Pancreas (tissue), 10 donors: ENCODE data around the gene DLG3. TPM values are rescaled to one million over a fixed set of nuclear protein-coding genes. Genes with fewer than 3 reads are reported as not detected.
A peak's percentile ranks its signal among the peaks of the same experiment; 100 is the strongest.

Experiments used
- ATAC-seq, 4 donors: fragments of 200-7000 bp; cut with Tn5 transposase; one replicate each; pipeline versions ENCODE4 v1.8.0 to v1.9.1; 2020; ENCODE audit warnings: mild to moderate bottlenecking in 4 of 4, moderate library complexity in 4 of 4
- DNase-seq, 6 donors: peaks; one replicate each; pipeline ENCODE4 v3.0.0-alpha.2; 2020
- FAIRE-seq: peaks from 2 replicates; lab custom pipeline; 2012; peaks lifted over from hg19 to GRCh38; lab: Jason Lieb, UNC
- H3K27ac ChIP-seq, 4 donors: fragments of 200-600 bp; sonication (generic); 1 replicate in 3 of 4; 2 replicates in 1 of 4; pipeline versions ENCODE4 v1.5.0 to v1.8.0; 2020
- H3K27me3 ChIP-seq, 4 donors: fragments of 200-600 bp; one replicate each; pipeline ENCODE4 v1.8.0; 2021
- H3K36me3 ChIP-seq, 3 donors: fragments of 200-600 bp; sonication (generic) in 1 of 3; one replicate each; pipeline versions ENCODE4 v1.5.0 to v1.8.0; 2020 to 2021
- H3K4me1 ChIP-seq, 3 donors: fragments of 200-600 bp; one replicate each; pipeline ENCODE4 v1.8.0; 2021
- H3K4me3 ChIP-seq, 4 donors: fragments of 200-600 bp; sonication (generic) in 2 of 4; one replicate each; pipeline versions ENCODE4 v1.5.0 to v1.8.0; 2020 to 2021
- H3K9me3 ChIP-seq, 4 donors: fragments of 200-600 bp; one replicate each; pipeline ENCODE4 v1.8.0; 2021
- WGBS, 2 donors: extraction: QIAGEN DNeasy Blood & Tissue Kit; methylation state at CpG; one replicate each; pipeline ENCODE4 v1.1.7; 2013; 5-methylcytosine and 5-hydroxymethylcytosine counted together
- intact Hi-C, 3 donors: fragments of 100-400 bp; cut with DNase I; formaldehyde crosslinking; loops; one replicate each; pipeline versions ENCODE4 v1.11.1 to v1.14.2; 2022
- polyA plus RNA-seq, 2 donors: library from polyadenylated mRNA; stranded (reverse); fragments of 200-250 nt; gene quantifications; one replicate each; pipeline ENCODE4 v1.2.3, GENCODE V29; 2013
- total RNA-seq, 6 donors: library from RNA; stranded (reverse); fragmentation: NEBNext Ultra II Directional in 4 of 6; extraction: Animal tissue kit (Norgen Biotek cat#: 25700) in 4 of 6; gene quantifications; one replicate each; pipeline versions ENCODE4 v1.2.1 to v1.2.4, GENCODE V29; 2021 to 2023
- TF ChIP-seq, protein P1 (sequence below), 4 donors: fragments of 200-600 bp; sonication (generic) in 3 of 4; IDR thresholded peaks; one replicate each; pipeline versions ENCODE4 v1.5.0 to v1.8.0; 2021; ENCODE audit warnings: antibody characterized with exemption in 4 of 4
- donor health status: healthy with polysubstance abuse.
- donor health status: DM: no; HTN: no; CAD: no; lungs with moderate emphysema.
- donor health status: DM: no; HTN: no; CAD: no.
- donor health status: control.
- donor health status: control.
- donor health status: Bipolar disorder and iron deficiency.
- donor health status: DM: yes; HTN: yes; CAD: no.
- donor health status: DM: no; HTN: no; CAD: no.
- donor health status: DM: no; HTN: no; CAD: no.
- donor health status: DM: yes; HTN: yes; CAD: no.

Gene DLG3
- total and polyA plus RNA-seq, 8 donors: 18.7 to 55.7 (median 43.2) TPM

DNA sequence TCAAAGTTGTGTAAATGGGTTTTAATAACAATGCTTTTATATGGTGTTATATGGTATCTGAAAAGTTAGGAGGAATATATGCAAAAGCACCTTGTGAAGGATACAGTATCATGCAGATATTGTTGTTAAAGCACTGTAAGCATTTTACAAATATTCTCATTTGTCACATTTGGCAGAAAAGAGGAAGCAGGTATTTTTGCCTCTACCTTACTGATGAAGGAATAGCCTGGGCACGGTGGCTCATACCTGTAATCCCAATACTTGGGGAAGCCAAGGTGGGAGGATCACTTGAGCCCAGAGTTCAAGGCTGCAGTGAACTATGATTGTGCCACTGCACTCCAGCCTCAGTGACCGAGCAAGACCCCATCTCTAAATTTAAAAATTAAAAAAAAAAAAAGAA, 33.7 kb upstream of the DLG3 start:
- intact Hi-C loops: no loop called here
- H3K9me3 ChIP-seq: no peaks in the 10 kb centered on the region
- DNase-seq (no peak), ATAC-seq (no peak), FAIRE-seq (no peak)
- H3K36me3 ChIP-seq: no peaks in the 10 kb centered on the region
- no peak overlapping the region for H3K27ac ChIP-seq
- WGBS, 2 donors: 80 to 98% methylated on average over 2 of the region's 2 CpGs
- no peak overlapping the region for H3K4me3 ChIP-seq
- H3K27me3 ChIP-seq: peaks cover 0 to 2% (median 0%) of the 10 kb centered on the region in 4 donors
- TF ChIP-seq, protein P1, sequence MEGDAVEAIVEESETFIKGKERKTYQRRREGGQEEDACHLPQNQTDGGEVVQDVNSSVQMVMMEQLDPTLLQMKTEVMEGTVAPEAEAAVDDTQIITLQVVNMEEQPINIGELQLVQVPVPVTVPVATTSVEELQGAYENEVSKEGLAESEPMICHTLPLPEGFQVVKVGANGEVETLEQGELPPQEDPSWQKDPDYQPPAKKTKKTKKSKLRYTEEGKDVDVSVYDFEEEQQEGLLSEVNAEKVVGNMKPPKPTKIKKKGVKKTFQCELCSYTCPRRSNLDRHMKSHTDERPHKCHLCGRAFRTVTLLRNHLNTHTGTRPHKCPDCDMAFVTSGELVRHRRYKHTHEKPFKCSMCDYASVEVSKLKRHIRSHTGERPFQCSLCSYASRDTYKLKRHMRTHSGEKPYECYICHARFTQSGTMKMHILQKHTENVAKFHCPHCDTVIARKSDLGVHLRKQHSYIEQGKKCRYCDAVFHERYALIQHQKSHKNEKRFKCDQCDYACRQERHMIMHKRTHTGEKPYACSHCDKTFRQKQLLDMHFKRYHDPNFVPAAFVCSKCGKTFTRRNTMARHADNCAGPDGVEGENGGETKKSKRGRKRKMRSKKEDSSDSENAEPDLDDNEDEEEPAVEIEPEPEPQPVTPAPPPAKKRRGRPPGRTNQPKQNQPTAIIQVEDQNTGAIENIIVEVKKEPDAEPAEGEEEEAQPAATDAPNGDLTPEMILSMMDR (IDR thresholded peaks at IDR 0.05): no peak
- no peaks in the 10 kb centered on the region for H3K4me1 ChIP-seq

DNA sequence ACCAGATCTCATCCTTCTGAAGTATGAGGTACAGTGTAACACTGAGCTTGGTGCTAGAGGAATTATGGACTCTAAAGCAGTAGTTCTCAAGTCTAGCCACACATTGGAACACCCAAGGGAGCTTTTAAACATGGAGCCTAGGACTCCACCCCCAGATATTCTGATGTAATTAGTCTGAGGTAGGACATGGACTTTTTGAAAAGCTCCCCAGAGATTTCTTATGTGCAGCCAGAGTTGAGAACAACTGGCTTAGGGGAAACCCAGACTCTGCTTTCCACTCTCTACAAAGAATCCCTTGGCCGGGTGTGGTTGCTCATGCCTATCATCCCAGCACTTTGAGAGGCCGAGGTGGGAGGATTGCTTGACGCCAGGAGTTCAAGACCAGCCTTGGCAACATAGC, 33.2 kb upstream of the DLG3 start:
- no peak overlapping the region for H3K4me3 ChIP-seq
- peaks cover 0 to 2% (median 0%) of the 10 kb centered on the region in 4 donors for H3K27me3 ChIP-seq
- no peaks in the 10 kb centered on the region for H3K9me3 ChIP-seq
- WGBS, 2 donors: 72 to 93% methylated on average over 3 of the region's 3 CpGs
- no peaks in the 10 kb centered on the region for H3K4me1 ChIP-seq
- no peak overlapping the region for H3K27ac ChIP-seq
- no peaks in the 10 kb centered on the region for H3K36me3 ChIP-seq
- DNase-seq (no peak), ATAC-seq (no peak), FAIRE-seq (no peak)
- intact Hi-C loops: no loop called here
- TF ChIP-seq, protein P1 (IDR thresholded peaks at IDR 0.05): no peak

DNA sequence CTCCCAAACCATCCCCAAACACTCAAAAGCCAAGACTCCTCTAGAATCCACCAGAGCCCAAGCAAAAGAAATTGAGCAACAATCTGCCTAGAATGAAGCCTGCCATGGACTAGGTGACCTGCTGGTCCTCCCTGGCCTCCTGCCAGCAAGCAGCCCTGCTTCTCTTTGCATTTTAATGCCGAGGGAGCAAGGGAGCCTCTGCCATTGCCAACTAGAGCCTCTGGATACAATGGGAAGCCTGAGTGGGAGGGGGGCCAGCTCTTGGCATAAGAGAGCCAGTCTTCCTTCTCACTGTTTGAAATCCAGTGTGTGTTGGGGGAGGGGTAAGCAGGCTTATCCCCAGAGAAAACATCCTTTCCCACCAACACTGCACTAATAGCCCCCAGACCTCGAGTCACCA, 23.0 kb upstream of the DLG3 start:
- Histone ChIP-seq H3K9me3 (no peaks in the 10 kb centered on the region), H3K4me3 (no peak overlapping the region), H3K36me3 (no peaks in the 10 kb centered on the region), H3K4me1 (no peaks in the 10 kb centered on the region), H3K27me3 (peaks cover 0 to 9% (median 0%) of the 10 kb centered on the region in 4 donors), H3K27ac (no peak overlapping the region)
- TF ChIP-seq, protein P1 (IDR thresholded peaks at IDR 0.05): no peak
- ATAC-seq: no peak
- WGBS, 2 donors: 21 to 31% methylated on average over 2 of the region's 2 CpGs
- no peak for DNase-seq
- no peak for FAIRE-seq
- intact Hi-C loops: loop anchor here in 1 of 3 donors (10.0 kb wide), 1 partner anchor 243 kb away; no protein-coding TSS in a partner anchor

DNA sequence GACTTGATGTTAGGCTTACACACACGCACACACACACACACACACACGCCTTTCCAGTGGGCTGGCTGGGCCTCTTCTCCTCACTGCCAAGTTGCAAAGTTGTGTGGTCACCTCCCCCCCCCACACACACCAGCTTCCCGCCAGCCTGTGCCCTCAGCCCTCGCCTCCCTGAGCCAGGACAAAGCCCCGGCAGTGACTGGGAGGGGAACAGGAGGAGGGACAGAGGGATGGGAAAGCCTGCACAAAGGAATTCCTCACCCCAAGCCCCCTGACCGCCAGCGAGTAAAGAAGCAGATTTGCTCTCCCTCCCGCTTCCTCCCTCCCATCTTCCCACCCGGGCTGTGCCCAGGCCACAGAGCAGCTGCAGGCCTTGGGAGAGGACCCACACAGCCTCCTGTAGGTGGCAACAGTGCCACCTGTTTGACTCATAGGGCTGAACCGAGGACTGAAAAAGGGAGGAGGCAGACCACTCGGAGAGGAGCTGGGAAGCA, 21.7 kb upstream of the DLG3 start, which contains the start of gene GDPD2:
Gene GDPD2 (plus strand): TSS at position 464 of the 491 bp plus-strand sequence. CDS start 1,671 bp downstream, outside the sequence.
- Histone ChIP-seq H3K27me3 (peaks cover 0 to 13% (median 0%) of the 10 kb centered on the region in 4 donors), H3K9me3 (no peaks in the 10 kb centered on the region), H3K4me1 (no peaks in the 10 kb centered on the region), H3K4me3 (no peak within 1 kb of the TSS), H3K27ac (no peak within 1 kb of the TSS), H3K36me3 (no peaks in the 10 kb centered on the region)
- FAIRE-seq (no peak), DNase-seq (peak in 4 of 6 donors; percentile 8 to 63 (median 55)), ATAC-seq (peak; percentile 77 to 96 (median 90))
- TF ChIP-seq, protein P1 (IDR thresholded peaks at IDR 0.05): peak in 1 of 4 donors; percentile 19
- intact Hi-C loops: loop anchor here in 1 of 3 donors (10.0 kb wide), 1 partner anchor 242 kb away; no protein-coding TSS in a partner anchor
- WGBS, 2 donors: 27 to 34% methylated on average over 11 of the region's 11 CpGs
